ENCODE data around the gene VRK3. TPM values are rescaled to one million over a fixed set of nuclear protein-coding genes. Genes with fewer than 3 reads are reported as not detected.
A peak's percentile ranks its signal among the peaks of the same experiment; 100 is the strongest.

Gene VRK3
- polyA plus RNA-seq, 1 of the 3 experiments (the other 2 are of a cell fraction), result 30.3 TPM

- Histone ChIP-seq H2AFZ (ENCODE audit: low read depth) (peak overlapping the region; percentile 89), H3K27ac (ENCODE audit: low read depth in 2 of 2, low read length in 1 of 2) (peak overlapping the region; percentile 67 to 68; a peak in 3 of 4 replicates), H3K4me1 (ENCODE audit: control insufficient read depth in 1 of 2, insufficient read depth in 2 of 2, low read depth in 1 of 2, low read length in 1 of 2) (peaks cover 0 to 8% of the 10 kb centered on the region in 2 experiments; a peak in 1 of 4 replicates), H3K9me2 (no peaks in the 10 kb centered on the region), H3K4me3 (ENCODE audit: low read depth in 2 of 2, low read length in 1 of 2) (peak overlapping the region; percentile 69 to 74), H3K9ac (peak overlapping the region; percentile 62), H3K36me3 (replicated peaks in 1 of 2; ENCODE audit: control insufficient read depth in 1 of 2, insufficient read depth in 2 of 2, low read length in 1 of 2) (peaks cover 22 to 24% of the 10 kb centered on the region in 2 experiments), H3K4me2 (peak overlapping the region; percentile 97), H3K27me3 (ENCODE audit: insufficient read depth) (no peaks in the 10 kb centered on the region), H3K9me3 (peaks cover 4% of the 10 kb centered on the region; the same call in 1 of the 2 replicates), H3F3A (replicated peaks; ENCODE audit: insufficient read depth) (no peaks in the 10 kb centered on the region), H3K79me2 (ENCODE audit: insufficient read depth) (no peaks in the 10 kb centered on the region), H4K20me1 (ENCODE audit: insufficient read depth) (no peaks in the 10 kb centered on the region)
- POLR2A ChIA-PET, result interaction anchor here (0.6 kb wide), 1 partner anchor 13 kb away, joined by 3 read pairs; no protein-coding TSS in a partner anchor
- DNase-seq, result peak; percentile 86
- WGBS (ENCODE audit: low lambda C conversion rate), result 5% methylated on average over 24 of the region's 52 CpGs
- CTCF ChIA-PET, result interaction anchor here (1.2 kb wide), 2 partner anchors 10 to 85 kb away, joined by 3 read pairs; no protein-coding TSS in a partner anchor
- TF ChIP-seq EP300 (IDR thresholded peaks at IDR 0.05; ENCODE audit: borderline replicate concordance in 1 of 2, low read depth in 1 of 2, low read length in 1 of 2) (no peak), SIN3A (IDR thresholded peaks at IDR 0.05; ENCODE audit: borderline replicate concordance, low read depth, low read length) (peak; percentile 62), RFX5 (IDR thresholded peaks at IDR 0.05; ENCODE audit: low read length) (peak; percentile 98), FOSL2 (IDR thresholded peaks at IDR 0.05; ENCODE audit: borderline replicate concordance, low read depth) (no peak), MXI1 (IDR thresholded peaks at IDR 0.05; ENCODE audit: low read depth, low read length) (peak; percentile 91), USF2 (IDR thresholded peaks at IDR 0.05; ENCODE audit: borderline replicate concordance, low read depth, low read length) (no peak), TAF1 (IDR thresholded peaks at IDR 0.05; ENCODE audit: borderline replicate concordance, low read depth, low read length) (0 out of 2 replicates have a peak, but pooled peaks have one; percentile 9)
- TF ChIP-seq, protein P1, sequence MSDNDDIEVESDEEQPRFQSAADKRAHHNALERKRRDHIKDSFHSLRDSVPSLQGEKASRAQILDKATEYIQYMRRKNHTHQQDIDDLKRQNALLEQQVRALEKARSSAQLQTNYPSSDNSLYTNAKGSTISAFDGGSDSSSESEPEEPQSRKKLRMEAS (IDR thresholded peaks at IDR 0.05; ENCODE audit: low read depth), result peak; percentile 64
These were observed 25.4 kb upstream of the VRK3 start for GRCh38 chr19:50050406-50051227.

- no peaks in the 10 kb centered on the region for H3K79me2 ChIP-seq (ENCODE audit: insufficient read depth)
- no peak overlapping the region for H3K27ac ChIP-seq (ENCODE audit: low read depth in 2 of 2, low read length in 1 of 2)
- H3F3A ChIP-seq (replicated peaks; ENCODE audit: insufficient read depth), result no peaks in the 10 kb centered on the region
- H3K9ac ChIP-seq, result no peak overlapping the region
- no peak overlapping the region for H2AFZ ChIP-seq (ENCODE audit: low read depth)
- TF ChIP-seq POLR2AphosphoS5 (IDR thresholded peaks at IDR 0.05; ENCODE audit: low read depth, low read length), result no peak
- TF ChIP-seq GABPA (IDR thresholded peaks at IDR 0.05; ENCODE audit: low read depth), result no peak
- TF ChIP-seq RAD21 (IDR thresholded peaks at IDR 0.05; ENCODE audit: low read length), result no peak
- TF ChIP-seq MXI1 (IDR thresholded peaks at IDR 0.05; ENCODE audit: low read depth, low read length), result no peak
- TF ChIP-seq NFIC (IDR thresholded peaks at IDR 0.05; ENCODE audit: borderline replicate concordance), result no peak
- TF ChIP-seq TEAD4 (IDR thresholded peaks at IDR 0.05; ENCODE audit: borderline replicate concordance, insufficient read depth), result no peak
- no peak for TF ChIP-seq EP300 (IDR thresholded peaks at IDR 0.05; ENCODE audit: borderline replicate concordance in 1 of 2, low read depth in 1 of 2, low read length in 1 of 2)
- TF ChIP-seq SMC3 (IDR thresholded peaks at IDR 0.05; ENCODE audit: low read depth, low read length), result no peak
- no peak for TF ChIP-seq USF2 (IDR thresholded peaks at IDR 0.05; ENCODE audit: borderline replicate concordance, low read depth, low read length)
- no peak for TF ChIP-seq FOSL2 (IDR thresholded peaks at IDR 0.05; ENCODE audit: borderline replicate concordance, low read depth)
- TF ChIP-seq, protein P1 (IDR thresholded peaks at IDR 0.05; ENCODE audit: low read depth), result no peak
- TF ChIP-seq SIN3A (IDR thresholded peaks at IDR 0.05; ENCODE audit: borderline replicate concordance, low read depth, low read length), result no peak
- no peak for TF ChIP-seq MEF2A (IDR thresholded peaks at IDR 0.05; ENCODE audit: borderline replicate concordance, low read depth)
- TF ChIP-seq, protein P2, sequence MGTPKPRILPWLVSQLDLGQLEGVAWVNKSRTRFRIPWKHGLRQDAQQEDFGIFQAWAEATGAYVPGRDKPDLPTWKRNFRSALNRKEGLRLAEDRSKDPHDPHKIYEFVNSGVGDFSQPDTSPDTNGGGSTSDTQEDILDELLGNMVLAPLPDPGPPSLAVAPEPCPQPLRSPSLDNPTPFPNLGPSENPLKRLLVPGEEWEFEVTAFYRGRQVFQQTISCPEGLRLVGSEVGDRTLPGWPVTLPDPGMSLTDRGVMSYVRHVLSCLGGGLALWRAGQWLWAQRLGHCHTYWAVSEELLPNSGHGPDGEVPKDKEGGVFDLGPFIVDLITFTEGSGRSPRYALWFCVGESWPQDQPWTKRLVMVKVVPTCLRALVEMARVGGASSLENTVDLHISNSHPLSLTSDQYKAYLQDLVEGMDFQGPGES (IDR thresholded peaks at IDR 0.05; ENCODE audit: low read depth, low read length), result no peak
- ChIA-PET POLR2A (interaction anchor here (1.7 kb wide), 1 partner anchor 12 kb away, joined by 3 read pairs; no protein-coding TSS in a partner anchor), CTCF (interaction anchor here (0.6 to 1.9 kb wide), 10 partner anchors 8 to 281 kb away, joined by 3 to 8 read pairs (median 3); partner anchors contain the start of genes KCNC3, VRK3 and ZNF473)
- H3K9me3 ChIP-seq, result peaks cover 11% of the 10 kb centered on the region; the same call in 1 of the 2 replicates
- H3K9me2 ChIP-seq, result no peaks in the 10 kb centered on the region
- no peaks in the 10 kb centered on the region for H3K27me3 ChIP-seq (ENCODE audit: insufficient read depth)
- peaks cover 0 to 8% of the 10 kb centered on the region in 2 experiments; a peak in 1 of 4 replicates for H3K4me1 ChIP-seq (ENCODE audit: control insufficient read depth in 1 of 2, insufficient read depth in 2 of 2, low read depth in 1 of 2, low read length in 1 of 2)
- no peaks in the 10 kb centered on the region for H4K20me1 ChIP-seq (ENCODE audit: insufficient read depth)
- H3K36me3 ChIP-seq (replicated peaks in 1 of 2; ENCODE audit: control insufficient read depth in 1 of 2, insufficient read depth in 2 of 2, low read length in 1 of 2), result peaks cover 49 to 52% of the 10 kb centered on the region in 2 experiments
- no peak overlapping the region for H3K4me3 ChIP-seq (ENCODE audit: low read depth in 2 of 2, low read length in 1 of 2)
- DNase-seq, result no peak
- 100% methylated on average over 4 of the region's 4 CpGs for WGBS (ENCODE audit: low lambda C conversion rate)
- no peak overlapping the region for H3K4me2 ChIP-seq
These were observed 22.5 kb upstream of the VRK3 start for GRCh38 chr19:50047671-50048070.

Measured in SK-N-SH (cell line).